ENCODE results near the gene BCL7A.

Gene BCL7A

DNA sequence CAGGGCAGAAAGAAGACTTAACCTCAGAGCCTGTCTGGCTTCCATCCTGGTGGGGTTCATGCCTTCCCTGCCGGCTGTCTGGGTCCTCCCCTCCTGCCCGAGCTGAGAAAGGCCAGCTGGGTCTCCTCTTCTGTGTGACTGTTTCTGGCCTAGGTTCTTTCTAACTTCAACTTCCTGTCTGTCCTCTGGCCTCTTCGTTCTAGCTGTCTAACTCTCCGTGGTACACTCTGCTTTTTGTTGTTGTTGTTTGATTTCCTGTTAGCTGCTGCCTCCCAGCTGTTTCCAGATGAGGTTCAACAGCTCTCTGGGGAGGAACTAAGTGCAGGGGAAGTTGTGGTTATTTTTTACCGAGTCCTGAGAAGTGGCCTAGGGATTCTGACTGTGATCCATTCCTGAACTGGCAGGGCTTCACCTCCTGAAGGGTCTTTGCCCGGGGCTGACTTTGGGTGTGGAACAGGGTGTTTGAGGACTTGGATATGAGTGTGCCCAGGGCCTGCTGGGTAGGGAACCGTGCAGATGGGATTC is 60.1 kb downstream of the BCL7A start:
- no peak overlapping the region for H3K27ac ChIP-seq
- TF ChIP-seq, protein P1, sequence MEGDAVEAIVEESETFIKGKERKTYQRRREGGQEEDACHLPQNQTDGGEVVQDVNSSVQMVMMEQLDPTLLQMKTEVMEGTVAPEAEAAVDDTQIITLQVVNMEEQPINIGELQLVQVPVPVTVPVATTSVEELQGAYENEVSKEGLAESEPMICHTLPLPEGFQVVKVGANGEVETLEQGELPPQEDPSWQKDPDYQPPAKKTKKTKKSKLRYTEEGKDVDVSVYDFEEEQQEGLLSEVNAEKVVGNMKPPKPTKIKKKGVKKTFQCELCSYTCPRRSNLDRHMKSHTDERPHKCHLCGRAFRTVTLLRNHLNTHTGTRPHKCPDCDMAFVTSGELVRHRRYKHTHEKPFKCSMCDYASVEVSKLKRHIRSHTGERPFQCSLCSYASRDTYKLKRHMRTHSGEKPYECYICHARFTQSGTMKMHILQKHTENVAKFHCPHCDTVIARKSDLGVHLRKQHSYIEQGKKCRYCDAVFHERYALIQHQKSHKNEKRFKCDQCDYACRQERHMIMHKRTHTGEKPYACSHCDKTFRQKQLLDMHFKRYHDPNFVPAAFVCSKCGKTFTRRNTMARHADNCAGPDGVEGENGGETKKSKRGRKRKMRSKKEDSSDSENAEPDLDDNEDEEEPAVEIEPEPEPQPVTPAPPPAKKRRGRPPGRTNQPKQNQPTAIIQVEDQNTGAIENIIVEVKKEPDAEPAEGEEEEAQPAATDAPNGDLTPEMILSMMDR (IDR thresholded peaks at IDR 0.05): no peak
- no peak for TF ChIP-seq ZFX (IDR thresholded peaks at IDR 0.05; ENCODE audit: borderline replicate concordance)

DNA sequence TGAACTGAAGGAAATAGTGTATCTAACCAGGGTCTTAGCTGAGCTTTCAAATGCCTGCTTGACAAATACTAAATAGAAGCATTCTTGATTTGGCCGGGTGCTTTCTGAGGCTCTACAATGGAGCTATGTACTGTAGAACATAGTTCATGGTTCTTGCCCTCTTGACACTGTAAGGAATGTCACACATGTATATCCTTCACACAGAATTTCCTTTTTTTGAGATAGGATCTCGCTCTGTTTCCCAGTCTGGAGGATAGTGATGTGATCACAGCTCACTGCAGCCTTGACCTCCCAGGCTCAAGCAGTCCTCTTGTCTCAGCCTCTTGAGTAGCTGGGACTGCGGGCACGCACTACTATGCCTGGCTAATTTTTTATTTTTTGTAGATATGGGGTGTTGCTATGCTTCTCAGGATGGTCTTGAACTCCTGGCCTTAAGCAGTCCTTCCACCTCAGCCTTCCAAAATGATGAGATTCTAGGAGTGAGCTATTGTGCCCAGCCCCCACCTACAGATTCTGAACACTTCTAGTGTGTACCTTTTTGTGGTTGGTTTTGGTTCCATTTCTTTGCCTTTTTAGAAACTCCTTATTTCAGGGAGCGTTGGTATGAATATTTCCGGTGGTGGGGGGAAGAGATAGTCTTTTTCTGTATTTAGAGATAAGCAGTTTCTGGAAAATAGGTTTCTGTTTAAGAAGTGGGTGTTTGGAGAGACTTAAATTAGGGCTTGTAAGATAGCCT is 61.1 kb downstream of the BCL7A start:
- no peak overlapping the region for H3K27ac ChIP-seq
- no peak for TF ChIP-seq ZFX (IDR thresholded peaks at IDR 0.05; ENCODE audit: borderline replicate concordance)
- TF ChIP-seq, protein P1 (IDR thresholded peaks at IDR 0.05): no peak

DNA sequence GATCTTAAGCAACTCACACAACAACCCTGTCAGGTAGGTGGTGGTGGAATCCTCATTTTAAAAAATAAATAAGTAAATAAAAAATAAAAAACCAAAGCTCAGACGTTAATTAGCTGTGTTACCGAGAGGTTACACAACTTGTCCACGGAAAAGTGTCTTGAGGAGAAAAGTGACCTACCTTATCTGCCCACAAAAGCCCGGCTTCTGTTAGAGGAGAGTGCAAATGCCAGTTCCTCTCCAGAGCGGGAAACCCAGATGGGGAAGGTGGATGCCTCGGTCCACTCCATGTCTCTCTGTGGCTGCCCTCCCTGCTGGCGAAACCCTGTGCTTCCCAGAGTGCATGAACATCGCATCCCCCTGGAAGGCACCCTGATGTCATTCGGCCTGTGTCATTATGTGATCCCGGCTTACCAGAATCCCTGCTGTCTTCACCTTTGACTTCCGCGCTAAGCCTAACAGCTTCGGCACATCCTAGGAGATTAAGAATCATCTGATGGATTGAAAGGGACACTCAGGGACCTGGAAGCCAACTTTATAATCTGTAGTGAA is 63.2 kb downstream of the BCL7A start:
- H3K27ac ChIP-seq: no peak overlapping the region
- TF ChIP-seq ZFX (IDR thresholded peaks at IDR 0.05; ENCODE audit: borderline replicate concordance): no peak
- TF ChIP-seq, protein P1 (IDR thresholded peaks at IDR 0.05): no peak

DNA sequence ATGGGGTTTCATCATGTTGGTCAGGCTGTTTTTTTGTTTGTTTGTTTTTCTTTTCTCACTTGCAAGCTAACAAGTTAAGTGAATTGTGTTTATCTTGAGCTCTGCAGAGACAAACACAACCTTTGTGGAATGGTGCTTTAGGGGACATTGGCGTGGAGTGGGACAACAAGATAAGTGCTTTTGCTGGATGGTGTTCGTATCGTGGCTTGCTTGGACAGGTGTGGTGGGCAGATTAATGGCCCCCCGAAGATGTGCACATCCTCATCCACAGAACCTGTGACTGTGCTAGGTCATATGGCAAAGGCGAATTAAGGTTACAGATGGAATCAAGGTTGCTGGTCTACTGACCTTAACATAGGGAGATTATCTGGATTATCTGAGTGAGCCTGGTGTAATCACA is 63.9 kb downstream of the BCL7A start:
- no peak for TF ChIP-seq ZFX (IDR thresholded peaks at IDR 0.05; ENCODE audit: borderline replicate concordance)
- TF ChIP-seq, protein P1 (IDR thresholded peaks at IDR 0.05): no peak

DNA sequence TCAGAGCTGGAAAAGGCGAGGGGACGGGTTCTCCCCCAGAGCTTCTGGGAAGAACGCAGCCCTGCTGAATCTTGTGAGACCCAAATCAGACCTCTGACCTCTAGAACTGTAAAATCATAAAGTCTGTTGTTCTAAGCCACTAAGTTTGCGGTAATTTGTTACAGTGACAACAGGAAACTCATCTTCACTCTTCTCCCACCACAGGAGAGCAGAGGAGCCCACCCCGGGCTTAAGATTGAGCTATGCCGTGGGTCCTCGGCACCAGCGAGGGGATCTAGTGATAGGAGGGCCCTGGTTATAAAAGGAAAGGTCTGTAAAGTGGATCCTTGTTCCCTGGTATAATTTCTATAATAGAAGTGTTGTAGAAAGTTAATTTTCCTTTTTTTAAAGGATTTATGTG is 64.4 kb downstream of the BCL7A start:
- TF ChIP-seq, protein P1 (IDR thresholded peaks at IDR 0.05): no peak
- TF ChIP-seq ZFX (IDR thresholded peaks at IDR 0.05; ENCODE audit: borderline replicate concordance): no peak
- H3K27ac ChIP-seq: no peak overlapping the region

More for the DNA sequence above, 63.9 kb downstream of the BCL7A start:
- no peak overlapping the region for H3K27ac ChIP-seq

DNA sequence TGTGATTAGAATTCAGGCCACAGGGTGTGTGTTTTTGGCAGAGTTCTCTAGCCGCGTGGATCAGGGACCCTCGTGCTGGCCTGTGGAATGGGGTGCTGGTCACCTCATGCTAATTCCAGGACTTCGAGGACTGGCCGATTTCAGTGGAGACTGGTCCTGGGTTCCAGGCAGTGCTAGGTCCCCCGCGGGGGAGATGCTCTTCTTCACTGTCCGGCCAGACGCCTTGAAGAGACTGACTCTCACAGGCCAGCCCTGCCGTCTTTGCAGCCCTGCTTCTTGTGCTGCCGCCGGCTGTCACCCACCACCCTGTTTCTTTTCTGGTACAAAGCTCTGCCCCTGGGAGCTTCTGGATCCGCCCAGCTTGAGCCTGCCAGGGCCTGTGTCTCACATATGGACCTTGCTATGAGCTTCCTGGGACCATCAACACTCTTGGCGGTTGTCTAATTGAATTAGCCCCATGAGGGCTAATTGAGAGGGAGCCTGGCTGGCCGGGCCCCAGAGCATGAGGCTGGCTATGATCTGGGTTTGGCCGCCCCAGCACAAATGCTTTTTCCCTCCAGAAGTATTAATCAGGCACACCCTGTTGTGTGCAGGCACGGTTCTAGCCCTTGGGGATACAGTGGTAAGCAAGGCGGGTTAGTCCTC is 65.1 kb downstream of the BCL7A start:
- TF ChIP-seq, protein P1 (IDR thresholded peaks at IDR 0.05): no peak
- no peak for TF ChIP-seq ZFX (IDR thresholded peaks at IDR 0.05; ENCODE audit: borderline replicate concordance)
- no peak overlapping the region for H3K27ac ChIP-seq
